AG09319 (cell line): Measurements from ENCODE around the gene PRKAR1B.

Experiments used
- DNase-seq: peaks from one replicate; pipeline ENCODE4 v3.0.0-alpha.2; 2010; ENCODE audit warnings: low read depth; ENCODE audit errors: extremely low read depth
- TF ChIP-seq, protein P1 (sequence below): IDR thresholded peaks from 2 replicates; pipeline ENCODE4 v1.5.1; 2011; ENCODE audit warnings: low read depth, mild to moderate bottlenecking, inconsistent platforms, low read length, moderate library complexity

PRKAR1B gene

GRCh38 chr7:713488-714230 is 13.4 kb downstream of the PRKAR1B start:
- TF ChIP-seq, protein P1, sequence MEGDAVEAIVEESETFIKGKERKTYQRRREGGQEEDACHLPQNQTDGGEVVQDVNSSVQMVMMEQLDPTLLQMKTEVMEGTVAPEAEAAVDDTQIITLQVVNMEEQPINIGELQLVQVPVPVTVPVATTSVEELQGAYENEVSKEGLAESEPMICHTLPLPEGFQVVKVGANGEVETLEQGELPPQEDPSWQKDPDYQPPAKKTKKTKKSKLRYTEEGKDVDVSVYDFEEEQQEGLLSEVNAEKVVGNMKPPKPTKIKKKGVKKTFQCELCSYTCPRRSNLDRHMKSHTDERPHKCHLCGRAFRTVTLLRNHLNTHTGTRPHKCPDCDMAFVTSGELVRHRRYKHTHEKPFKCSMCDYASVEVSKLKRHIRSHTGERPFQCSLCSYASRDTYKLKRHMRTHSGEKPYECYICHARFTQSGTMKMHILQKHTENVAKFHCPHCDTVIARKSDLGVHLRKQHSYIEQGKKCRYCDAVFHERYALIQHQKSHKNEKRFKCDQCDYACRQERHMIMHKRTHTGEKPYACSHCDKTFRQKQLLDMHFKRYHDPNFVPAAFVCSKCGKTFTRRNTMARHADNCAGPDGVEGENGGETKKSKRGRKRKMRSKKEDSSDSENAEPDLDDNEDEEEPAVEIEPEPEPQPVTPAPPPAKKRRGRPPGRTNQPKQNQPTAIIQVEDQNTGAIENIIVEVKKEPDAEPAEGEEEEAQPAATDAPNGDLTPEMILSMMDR, result no peak
- no peak for DNase-seq

- no peak for DNase-seq
- TF ChIP-seq, protein P1, result no peak
Observed at GRCh38 chr7:713139-713457, 14.0 kb downstream of the PRKAR1B start.

- TF ChIP-seq, protein P1, result no peak
- no peak for DNase-seq
Observed at GRCh38 chr7:712381-713138, 14.5 kb downstream of the PRKAR1B start.

GRCh38 chr7:711922-712380 is 15.1 kb downstream of the PRKAR1B start:
- TF ChIP-seq, protein P1, result no peak
- no peak for DNase-seq

DNA sequence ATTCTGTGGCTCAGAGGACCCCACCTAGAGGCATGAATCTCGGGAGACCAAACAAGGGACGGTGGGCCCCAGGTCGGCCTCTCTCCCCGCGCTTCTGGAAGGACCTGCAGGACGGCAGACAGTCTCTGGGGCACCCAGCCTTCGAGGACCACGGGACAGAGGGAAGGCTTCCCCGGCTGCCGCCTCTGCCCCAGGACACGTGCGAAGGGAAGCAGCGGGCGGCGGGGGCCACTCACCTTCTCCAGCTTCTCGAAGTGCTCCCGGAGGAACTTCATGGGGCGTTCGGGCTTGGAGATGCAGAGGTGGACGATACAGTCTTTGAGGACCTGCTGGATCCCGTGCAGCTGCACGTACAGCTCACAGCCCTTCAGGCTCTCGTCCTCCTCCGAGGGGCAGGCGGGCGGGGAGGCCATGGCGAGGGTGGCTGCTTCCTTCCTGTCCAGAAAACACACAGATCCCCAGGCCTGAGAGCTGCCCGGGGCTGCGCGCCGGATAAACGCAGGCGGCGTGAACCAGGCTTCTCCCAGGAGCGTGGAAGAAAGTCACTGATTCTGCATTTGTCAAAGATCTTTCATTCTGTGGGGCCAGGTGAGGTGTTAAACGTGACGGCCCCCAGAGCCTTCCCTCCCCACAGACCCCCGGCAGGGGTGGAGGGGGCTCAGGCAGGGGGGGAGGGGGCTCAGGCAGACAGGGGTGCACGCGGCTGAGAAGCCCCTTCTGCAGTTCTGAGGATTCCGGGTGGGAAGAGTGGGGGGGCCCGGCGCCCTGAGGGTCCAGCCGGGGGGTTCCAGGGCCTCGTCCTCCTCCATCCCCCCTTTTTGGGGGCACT is 15.8 kb downstream of the PRKAR1B start:
- TF ChIP-seq, protein P1, result no peak
- no peak for DNase-seq

DNA sequence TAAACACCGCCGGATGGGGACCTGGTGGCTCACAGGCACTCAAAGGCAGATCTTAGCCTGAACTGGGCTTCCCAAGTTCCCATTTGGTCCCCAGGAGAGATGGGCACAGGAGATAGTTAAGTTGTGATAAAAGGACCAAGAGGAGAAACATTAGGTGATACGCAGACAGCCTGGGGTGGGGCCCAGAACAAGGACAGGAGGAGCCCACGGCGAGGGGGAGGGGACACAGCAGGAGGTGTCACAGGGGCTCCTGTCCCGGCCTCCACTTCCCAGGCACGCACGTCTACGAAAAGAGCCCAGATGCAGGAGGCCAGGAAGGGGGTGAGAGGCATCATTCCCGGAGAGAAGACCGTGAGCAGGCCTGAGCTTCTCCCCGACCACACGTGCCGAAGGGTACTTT is 16.9 kb downstream of the PRKAR1B start:
- TF ChIP-seq, protein P1, result no peak
- DNase-seq, result no peak
